GM23338 (cell line): ENCODE results near the gene PKM. TPM values are rescaled to one million over a fixed set of nuclear protein-coding genes. Genes with fewer than 3 reads are reported as not detected.

Source experiments
- ATAC-seq: fragments of 200-7000 bp; cut with Tn5 transposase; 3 replicates; pipeline ENCODE4 v1.9.1; 2020
- DNase-seq: peaks from one replicate; pipeline ENCODE4 v3.0.0-alpha.2; 2015; ENCODE audit warnings: low spot score
- H2AFZ ChIP-seq: fragments of 200-600 bp; sonication (generic); 2 replicates; pipeline ENCODE4 v1.8.0; 2016; ENCODE audit warnings: antibody characterized with exemption, mild to moderate bottlenecking, moderate library complexity
- H3F3A ChIP-seq: fragments of 200-600 bp; sonication (generic); replicated peaks from 2 replicates; pipeline ENCODE4 v1.8.0; 2017; ENCODE audit warnings: antibody characterized with exemption, mixed run types, low read depth
- H3K27ac ChIP-seq: fragments of 200-600 bp; sonication (generic); 2 replicates; pipeline ENCODE4 v1.6.1; 2016; ENCODE audit warnings: low read depth
- H3K27me3 ChIP-seq: fragments of 200-600 bp; sonication (generic); 2 replicates; pipeline ENCODE4 v1.8.0; 2016; ENCODE audit warnings: mild to moderate bottlenecking, mixed run types, moderate library complexity; ENCODE audit not compliant: insufficient read depth
- H3K36me3 ChIP-seq: fragments of 200-600 bp; sonication (generic); 2 replicates; pipeline ENCODE4 v1.8.0; 2016; ENCODE audit warnings: mild to moderate bottlenecking; ENCODE audit not compliant: insufficient read depth
- H3K4me1 ChIP-seq: fragments of 200-600 bp; sonication (generic); 2 replicates; pipeline ENCODE4 v1.8.0; 2016; ENCODE audit warnings: mild to moderate bottlenecking, moderate library complexity; ENCODE audit not compliant: insufficient read depth
- H3K4me2 ChIP-seq: fragments of 200-600 bp; sonication (generic); 2 replicates; pipeline ENCODE4 v1.7.1; 2017; ENCODE audit warnings: mixed run types
- H3K4me3 ChIP-seq: fragments of 200-600 bp; sonication (generic); 2 replicates; pipeline ENCODE4 v1.6.1; 2016; ENCODE audit warnings: mixed run types
- H3K79me2 ChIP-seq: fragments of 200-600 bp; sonication (generic); replicated peaks from 2 replicates; pipeline ENCODE4 v1.8.0; 2017; ENCODE audit warnings: mild to moderate bottlenecking; ENCODE audit not compliant: insufficient read depth
- H3K9me2 ChIP-seq: fragments of 200-600 bp; sonication (generic); 2 replicates; pipeline ENCODE4 v1.8.0; 2017; ENCODE audit not compliant: insufficient read depth
- H4K20me1 ChIP-seq: fragments of 200-600 bp; sonication (generic); replicated peaks from 2 replicates; pipeline ENCODE4 v1.8.0; 2017; ENCODE audit warnings: mild to moderate bottlenecking; ENCODE audit not compliant: insufficient read depth
- H3K27ac Mint-ChIP-seq: 2 replicates; pipeline ENCODE4 v1.8.0; 2020; ENCODE audit warnings: inconsistent platforms, mild to moderate bottlenecking, moderate library complexity, mixed read lengths
- H3K27me3 Mint-ChIP-seq: 3 replicates; pipeline ENCODE4 v1.8.0; 2022; ENCODE audit warnings: low read depth, mild to moderate bottlenecking, moderate library complexity, mixed read lengths, inconsistent platforms; ENCODE audit not compliant: insufficient read depth, poor library complexity
- H3K36me3 Mint-ChIP-seq: 3 replicates; pipeline ENCODE4 v1.8.0; 2021; ENCODE audit warnings: low read depth, mild to moderate bottlenecking, inconsistent platforms, moderate library complexity, mixed read lengths
- H3K4me1 Mint-ChIP-seq: 3 replicates; pipeline ENCODE4 v1.8.0; 2020; ENCODE audit warnings: mild to moderate bottlenecking, inconsistent platforms, mixed read lengths
- H3K4me3 Mint-ChIP-seq: 3 replicates; pipeline ENCODE4 v1.8.0; 2021; ENCODE audit warnings: moderate library complexity, mild to moderate bottlenecking, inconsistent platforms, mixed read lengths
- H3K9me3 Mint-ChIP-seq: 3 replicates; pipeline ENCODE4 v1.8.0; 2020; ENCODE audit warnings: moderate library complexity, mild to moderate bottlenecking, inconsistent platforms, mixed read lengths
- CREB1 ChIP-seq: fragments of 250-450 bp; sonication (Bioruptor Pico); IDR thresholded peaks from 2 replicates; pipeline ENCODE4 v1.5.0; 2020; ENCODE audit warnings: low read depth, mild to moderate bottlenecking, moderate library complexity
- CTCF ChIP-seq, 2 experiments: fragments of 200-600 bp in 1 of 2; sonication (generic) in 1 of 2; conservative IDR thresholded peaks; 2 replicates each; pipeline versions ENCODE4 v1.5.1 to v1.6.1; 2016 to 2017; ENCODE audit warnings: antibody characterized with exemption in 2 of 2, low read depth in 2 of 2, mild to moderate bottlenecking in 2 of 2, moderate library complexity in 1 of 2
- ETS1 ChIP-seq: IDR thresholded peaks from 2 replicates; pipeline ENCODE4 v1.6.1; 2016; ENCODE audit warnings: antibody characterized with exemption
- EZH2 ChIP-seq: fragments of 200-600 bp; sonication (generic); IDR thresholded peaks from one replicate; pipeline ENCODE4 v1.8.0; 2017; ENCODE audit warnings: antibody characterized with exemption, mild to moderate bottlenecking, low read depth; ENCODE audit not compliant: unreplicated experiment
- EZH2phosphoT487 ChIP-seq: fragments of 200-600 bp; sonication (generic); IDR thresholded peaks from one replicate; pipeline ENCODE4 v1.8.1; 2018; ENCODE audit warnings: antibody characterized with exemption; ENCODE audit not compliant: unreplicated experiment
- JUNB ChIP-seq: IDR thresholded peaks from one replicate; pipeline ENCODE4 v1.6.1; 2016; ENCODE audit warnings: antibody characterized with exemption; ENCODE audit not compliant: unreplicated experiment
- NANOG ChIP-seq: IDR thresholded peaks from 2 replicates; pipeline ENCODE4 v1.6.1; 2016; ENCODE audit warnings: antibody characterized with exemption, borderline replicate concordance
- POLR2AphosphoS5 ChIP-seq: IDR thresholded peaks from 2 replicates; pipeline ENCODE4 v1.6.1; 2016; ENCODE audit warnings: antibody characterized with exemption, low read depth
- REST ChIP-seq: IDR thresholded peaks from one replicate; pipeline ENCODE4 v1.6.1; 2018; ENCODE audit warnings: antibody characterized with exemption; ENCODE audit not compliant: unreplicated experiment
- STAT1 ChIP-seq: IDR thresholded peaks from one replicate; pipeline ENCODE4 v1.6.1; 2016; ENCODE audit warnings: antibody characterized with exemption; ENCODE audit not compliant: unreplicated experiment
- ZNF114 ChIP-seq: fragments of 250-450 bp; sonication (Bioruptor Pico); IDR thresholded peaks from 2 replicates; pipeline ENCODE4 v1.5.0; 2020; ENCODE audit warnings: mild to moderate bottlenecking, moderate library complexity
- ZNF331 ChIP-seq: fragments of 250-450 bp; sonication (Bioruptor Pico); IDR thresholded peaks from 2 replicates; pipeline ENCODE4 v1.5.0; 2020; ENCODE audit warnings: low read depth, mild to moderate bottlenecking, moderate library complexity
- ZNF462 ChIP-seq: fragments of 250-450 bp; sonication (Bioruptor Pico); IDR thresholded peaks from 2 replicates; pipeline ENCODE4 v1.5.0; 2020; ENCODE audit warnings: mild to moderate bottlenecking, moderate library complexity
- polyA plus RNA-seq: library from polyadenylated mRNA; unstranded; fragments of >200 nt; fragmentation: Nextera tagmentation; extraction: Ambion mirVana; gene quantifications from 2 replicates; pipeline ENCODE4 v1.2.1, GENCODE V29; 2016
- total RNA-seq: library from RNA; depleted of rRNA; stranded (reverse); fragments of >200 nt; shearing (Covaris generic); gene quantifications from 2 replicates; pipeline ENCODE4 v1.2.3, GENCODE V29; 2014

The PKM gene
- total and polyA plus RNA-seq, 2 experiments from 2014 or later, result 432 to 1,137 TPM

- Histone ChIP-seq H4K20me1 (no peaks in the 10 kb centered on the region), H2AFZ (no peak overlapping the region), H3K9me2 (no peaks in the 10 kb centered on the region), H3K27ac (no peak overlapping the region), H3K4me1 (peaks cover 6% of the 10 kb centered on the region; the same call in 1 of the 2 replicates), H3K79me2 (no peaks in the 10 kb centered on the region), H3K4me2 (no peak overlapping the region), H3K27me3 (peaks cover 21% of the 10 kb centered on the region), H3K4me3 (no peak overlapping the region), H3F3A (peaks cover 13% of the 10 kb centered on the region; the same call in 1 of the 2 replicates), H3K36me3 (no peaks in the 10 kb centered on the region)
- Mint-ChIP-seq H3K27me3 (peaks cover 31% of the 10 kb centered on the region), H3K4me3 (no peak overlapping the region), H3K9me3 (no peaks in the 10 kb centered on the region; the same call in 2 of the 3 replicates), H3K36me3 (no peaks in the 10 kb centered on the region), H3K27ac (no peak overlapping the region), H3K4me1 (peaks cover 17% of the 10 kb centered on the region)
- ATAC-seq, result no peak
- TF ChIP-seq REST, result no peak
- TF ChIP-seq NANOG, result no peak
- no peak for TF ChIP-seq POLR2AphosphoS5
- no peak for TF ChIP-seq ETS1
- no peak for TF ChIP-seq ZNF331
- no peak for TF ChIP-seq CREB1
- TF ChIP-seq ZNF114 (CRISPR knock-in tag), result no peak
- TF ChIP-seq EZH2, result no peak
- no peak for TF ChIP-seq JUNB
- no peak for TF ChIP-seq EZH2phosphoT487
- no peak for TF ChIP-seq STAT1
- no peak for TF ChIP-seq CTCF (conservative IDR thresholded peaks at IDR 0.05; ENCODE audit: low read depth in 2 of 2)
- TF ChIP-seq ZNF462 (CRISPR knock-in tag), result no peak
- DNase-seq, result no peak
Measured at GRCh38 chr15:72192416-72192815, 38.6 kb downstream of the PKM start.
